LNCaP clone FGC (cell line): ENCODE data around the gene ANKH.

ENCODE experiments used
- DNase-seq: peaks from one replicate; pipeline ENCODE4 v3.0.0-alpha.2; 2011; ENCODE audit warnings: low read depth
- H3K4me3 ChIP-seq: 2 replicates; pipeline ENCODE4 v1.5.1; 2011; ENCODE audit warnings: mild to moderate bottlenecking, low read depth, low read length, control low read depth
- TF ChIP-seq, protein P1 (sequence below): IDR thresholded peaks from 2 replicates; pipeline ENCODE4 v1.5.1; 2012; ENCODE audit warnings: mild to moderate bottlenecking; ENCODE audit not compliant: control insufficient read depth, insufficient read depth; ENCODE audit errors: extremely low read depth

Gene ANKH

DNA sequence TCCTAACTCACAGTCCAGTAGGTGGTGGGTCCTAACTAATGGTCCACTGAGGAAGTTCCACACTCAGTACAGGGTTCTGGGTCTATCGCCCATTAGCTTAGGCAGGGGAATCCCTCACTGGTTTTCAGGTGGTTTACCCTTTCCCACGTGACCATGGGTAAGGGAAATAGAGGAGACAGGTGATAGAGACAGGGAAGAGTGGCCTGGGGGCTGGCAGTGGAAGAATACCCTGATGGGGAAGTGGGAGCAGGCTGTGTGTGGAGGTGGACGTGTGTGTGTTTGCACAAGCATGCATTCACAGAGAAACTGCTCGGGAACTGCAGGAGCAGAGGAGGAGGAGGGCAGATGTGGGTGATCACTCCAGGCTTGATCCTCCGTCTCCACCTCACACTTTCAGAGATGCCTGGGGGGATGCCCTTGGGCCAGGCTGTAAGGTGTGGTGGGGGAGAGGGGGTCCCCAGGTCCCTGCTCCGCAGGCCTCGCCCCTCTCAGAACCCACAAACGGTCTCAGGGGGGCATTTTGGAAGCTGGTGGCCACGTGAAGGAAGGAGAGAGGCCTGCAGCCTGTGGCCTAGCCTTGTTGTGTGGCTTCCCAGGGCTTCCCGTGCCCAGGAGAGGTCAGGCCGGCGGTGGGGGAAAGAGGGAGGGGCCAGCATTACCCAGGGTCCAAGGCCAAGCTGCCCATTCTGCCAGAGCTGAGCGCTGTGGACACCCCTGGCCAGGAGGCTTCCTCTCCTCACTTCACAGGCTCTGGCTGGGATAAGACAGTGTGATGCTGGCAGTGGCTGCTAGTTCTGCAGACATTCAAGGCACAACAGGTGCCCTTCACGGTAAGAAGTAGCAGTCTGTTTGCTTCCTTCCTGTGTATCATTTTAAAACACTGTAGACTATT, 127.0 kb downstream of the ANKH start:
- no peak for DNase-seq
- TF ChIP-seq, protein P1, sequence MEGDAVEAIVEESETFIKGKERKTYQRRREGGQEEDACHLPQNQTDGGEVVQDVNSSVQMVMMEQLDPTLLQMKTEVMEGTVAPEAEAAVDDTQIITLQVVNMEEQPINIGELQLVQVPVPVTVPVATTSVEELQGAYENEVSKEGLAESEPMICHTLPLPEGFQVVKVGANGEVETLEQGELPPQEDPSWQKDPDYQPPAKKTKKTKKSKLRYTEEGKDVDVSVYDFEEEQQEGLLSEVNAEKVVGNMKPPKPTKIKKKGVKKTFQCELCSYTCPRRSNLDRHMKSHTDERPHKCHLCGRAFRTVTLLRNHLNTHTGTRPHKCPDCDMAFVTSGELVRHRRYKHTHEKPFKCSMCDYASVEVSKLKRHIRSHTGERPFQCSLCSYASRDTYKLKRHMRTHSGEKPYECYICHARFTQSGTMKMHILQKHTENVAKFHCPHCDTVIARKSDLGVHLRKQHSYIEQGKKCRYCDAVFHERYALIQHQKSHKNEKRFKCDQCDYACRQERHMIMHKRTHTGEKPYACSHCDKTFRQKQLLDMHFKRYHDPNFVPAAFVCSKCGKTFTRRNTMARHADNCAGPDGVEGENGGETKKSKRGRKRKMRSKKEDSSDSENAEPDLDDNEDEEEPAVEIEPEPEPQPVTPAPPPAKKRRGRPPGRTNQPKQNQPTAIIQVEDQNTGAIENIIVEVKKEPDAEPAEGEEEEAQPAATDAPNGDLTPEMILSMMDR: no peak
- H3K4me3 ChIP-seq: no peak overlapping the region

DNA sequence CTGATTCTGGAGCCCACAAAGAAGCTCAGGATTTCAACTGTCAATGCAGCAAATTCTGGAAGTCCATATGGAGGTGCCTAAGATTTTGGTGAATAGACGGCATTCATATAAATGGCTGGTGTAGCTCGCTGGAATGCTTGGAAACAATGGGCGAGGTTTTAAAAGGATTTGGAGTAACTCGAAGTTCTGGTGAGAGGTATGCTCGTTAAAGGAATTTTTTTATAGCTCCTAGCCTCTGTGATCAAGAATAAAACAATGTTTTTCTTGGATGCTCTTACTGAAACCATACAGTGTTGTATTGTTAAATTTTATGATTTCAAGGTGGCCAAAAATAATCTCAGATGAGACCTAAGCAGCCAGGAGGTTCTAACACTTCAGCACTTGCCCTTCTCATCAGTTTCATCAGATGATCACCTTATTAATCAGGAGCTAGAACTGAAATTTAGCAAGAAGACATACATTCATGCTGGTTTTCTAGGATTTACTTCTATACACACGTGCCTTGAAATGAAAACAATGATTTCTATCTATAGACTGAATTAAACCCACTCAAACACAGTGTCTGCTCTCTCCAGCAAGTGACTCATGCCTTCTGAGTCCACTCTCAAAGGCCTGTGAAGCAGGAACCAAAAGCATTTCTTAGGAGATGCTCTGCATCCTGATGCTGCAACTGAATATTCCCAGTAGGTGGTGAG, 127.8 kb downstream of the ANKH start:
- TF ChIP-seq, protein P1: no peak
- no peak for DNase-seq
- H3K4me3 ChIP-seq: no peak overlapping the region

GRCh38 chr5:14742498-14742897, 129.1 kb downstream of the ANKH start:
- DNase-seq: no peak
- TF ChIP-seq, protein P1: no peak
- no peak overlapping the region for H3K4me3 ChIP-seq

GRCh38 chr5:14741801-14742440, 129.7 kb downstream of the ANKH start:
- TF ChIP-seq, protein P1: no peak
- DNase-seq: no peak
- H3K4me3 ChIP-seq: no peak overlapping the region

- H3K4me3 ChIP-seq: no peak overlapping the region
- DNase-seq: no peak
- TF ChIP-seq, protein P1: no peak
Observed at GRCh38 chr5:14741131-14741530, 130.4 kb downstream of the ANKH start.

DNA sequence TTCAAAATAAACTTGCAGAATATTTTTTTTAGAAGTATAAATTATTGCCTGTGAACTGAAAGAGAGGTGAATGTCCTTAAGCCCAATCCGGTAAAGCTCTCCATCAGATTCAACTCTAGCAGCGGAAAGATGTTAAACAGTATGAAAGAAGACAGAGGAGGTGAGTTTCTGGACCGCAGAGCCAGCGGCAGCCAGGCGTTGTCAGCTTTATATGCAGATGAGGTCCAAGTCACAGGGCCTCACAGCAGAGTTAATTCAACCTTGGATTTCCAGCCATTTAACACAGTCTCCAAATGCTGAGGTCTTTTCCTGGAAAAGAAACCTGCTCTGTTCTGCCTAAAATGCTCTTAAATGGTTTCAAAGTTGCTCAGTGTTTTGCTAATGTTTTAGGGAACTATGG, 131.6 kb downstream of the ANKH start:
- DNase-seq: no peak
- TF ChIP-seq, protein P1: no peak

More for the DNA sequence above, 131.6 kb downstream of the ANKH start:
- no peak overlapping the region for H3K4me3 ChIP-seq
